Measurements from ENCODE around the gene PRPF6.
A peak's percentile ranks its signal among the peaks of the same experiment; 100 is the strongest.

Gene PRPF6

GRCh38 chr20:64048402-64049044, 67.6 kb downstream of the PRPF6 start:
- H3K4me1 ChIP-seq (ENCODE audit: insufficient read depth, poor library complexity, severe bottlenecking) = peaks cover 10% of the 10 kb centered on the region
- no peaks in the 10 kb centered on the region for H3K36me3 ChIP-seq (ENCODE audit: low read depth)
- H3K9me3 ChIP-seq (ENCODE audit: severe bottlenecking) = no peaks in the 10 kb centered on the region
- TF ChIP-seq, protein P1, sequence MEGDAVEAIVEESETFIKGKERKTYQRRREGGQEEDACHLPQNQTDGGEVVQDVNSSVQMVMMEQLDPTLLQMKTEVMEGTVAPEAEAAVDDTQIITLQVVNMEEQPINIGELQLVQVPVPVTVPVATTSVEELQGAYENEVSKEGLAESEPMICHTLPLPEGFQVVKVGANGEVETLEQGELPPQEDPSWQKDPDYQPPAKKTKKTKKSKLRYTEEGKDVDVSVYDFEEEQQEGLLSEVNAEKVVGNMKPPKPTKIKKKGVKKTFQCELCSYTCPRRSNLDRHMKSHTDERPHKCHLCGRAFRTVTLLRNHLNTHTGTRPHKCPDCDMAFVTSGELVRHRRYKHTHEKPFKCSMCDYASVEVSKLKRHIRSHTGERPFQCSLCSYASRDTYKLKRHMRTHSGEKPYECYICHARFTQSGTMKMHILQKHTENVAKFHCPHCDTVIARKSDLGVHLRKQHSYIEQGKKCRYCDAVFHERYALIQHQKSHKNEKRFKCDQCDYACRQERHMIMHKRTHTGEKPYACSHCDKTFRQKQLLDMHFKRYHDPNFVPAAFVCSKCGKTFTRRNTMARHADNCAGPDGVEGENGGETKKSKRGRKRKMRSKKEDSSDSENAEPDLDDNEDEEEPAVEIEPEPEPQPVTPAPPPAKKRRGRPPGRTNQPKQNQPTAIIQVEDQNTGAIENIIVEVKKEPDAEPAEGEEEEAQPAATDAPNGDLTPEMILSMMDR (IDR thresholded peaks at IDR 0.05; ENCODE audit: poor library complexity, severe bottlenecking) = no peak
- no peak overlapping the region for H3K4me3 ChIP-seq (ENCODE audit: severe bottlenecking)
- ATAC-seq (ENCODE audit: low read depth) (no peak), DNase-seq (ENCODE audit: low spot score) (no peak)
- no peak overlapping the region for H3K27ac ChIP-seq (ENCODE audit: poor library complexity, severe bottlenecking)
- peaks cover 49% of the 10 kb centered on the region for H3K27me3 ChIP-seq (ENCODE audit: insufficient read depth, poor library complexity, severe bottlenecking)

GRCh38 chr20:64049060-64049877, 68.3 kb downstream of the PRPF6 start, which contains the start of gene SOX18:
Gene SOX18, minus strand, starts transcription at chr20:64049639. Its CDS starts 123 bp downstream, at chr20:64049516.
- no peaks in the 10 kb centered on the region for H3K36me3 ChIP-seq (ENCODE audit: low read depth)
- no peak within 1 kb of the TSS for H3K27ac ChIP-seq (ENCODE audit: poor library complexity, severe bottlenecking)
- TF ChIP-seq, protein P1 (IDR thresholded peaks at IDR 0.05; ENCODE audit: poor library complexity, severe bottlenecking) = peak; percentile 21
- peak within 1 kb of the TSS; percentile 7 for H3K4me3 ChIP-seq (ENCODE audit: severe bottlenecking)
- H3K4me1 ChIP-seq (ENCODE audit: insufficient read depth, poor library complexity, severe bottlenecking) = peaks cover 9% of the 10 kb centered on the region
- peak; percentile 20 for ATAC-seq (ENCODE audit: low read depth)
- H3K9me3 ChIP-seq (ENCODE audit: severe bottlenecking) = no peaks in the 10 kb centered on the region
- no peak for DNase-seq (ENCODE audit: low spot score)
- H3K27me3 ChIP-seq (ENCODE audit: insufficient read depth, poor library complexity, severe bottlenecking) = peaks cover 49% of the 10 kb centered on the region

GRCh38 chr20:64049878-64050260, 68.9 kb downstream of the PRPF6 start:
- H3K4me3 ChIP-seq (ENCODE audit: severe bottlenecking) = no peak overlapping the region
- no peaks in the 10 kb centered on the region for H3K36me3 ChIP-seq (ENCODE audit: low read depth)
- no peaks in the 10 kb centered on the region for H3K9me3 ChIP-seq (ENCODE audit: severe bottlenecking)
- TF ChIP-seq, protein P1 (IDR thresholded peaks at IDR 0.05; ENCODE audit: poor library complexity, severe bottlenecking) = no peak
- peaks cover 3% of the 10 kb centered on the region for H3K4me1 ChIP-seq (ENCODE audit: insufficient read depth, poor library complexity, severe bottlenecking)
- ATAC-seq (ENCODE audit: low read depth) (no peak), DNase-seq (ENCODE audit: low spot score) (no peak)
- peaks cover 49% of the 10 kb centered on the region for H3K27me3 ChIP-seq (ENCODE audit: insufficient read depth, poor library complexity, severe bottlenecking)
- H3K27ac ChIP-seq (ENCODE audit: poor library complexity, severe bottlenecking) = no peak overlapping the region

GRCh38 chr20:64050261-64051032, 69.5 kb downstream of the PRPF6 start:
- H3K36me3 ChIP-seq (ENCODE audit: low read depth) = no peaks in the 10 kb centered on the region
- no peak for ATAC-seq (ENCODE audit: low read depth)
- H3K27me3 ChIP-seq (ENCODE audit: insufficient read depth, poor library complexity, severe bottlenecking) = peaks cover 49% of the 10 kb centered on the region
- TF ChIP-seq, protein P1 (IDR thresholded peaks at IDR 0.05; ENCODE audit: poor library complexity, severe bottlenecking) = no peak
- no peaks in the 10 kb centered on the region for H3K4me1 ChIP-seq (ENCODE audit: insufficient read depth, poor library complexity, severe bottlenecking)
- DNase-seq (ENCODE audit: low spot score) = no peak
- H3K27ac ChIP-seq (ENCODE audit: poor library complexity, severe bottlenecking) = no peak overlapping the region
- H3K9me3 ChIP-seq (ENCODE audit: severe bottlenecking) = no peaks in the 10 kb centered on the region
- no peak overlapping the region for H3K4me3 ChIP-seq (ENCODE audit: severe bottlenecking)
